ENCODE measurements around the gene C14orf180. TPM values are rescaled to one million over a fixed set of nuclear protein-coding genes. Genes with fewer than 3 reads are reported as not detected.
"Not testable (repeated sequence)": the region's sequence is repeated elsewhere in the genome, so short reads cannot be mapped to it uniquely, and the experiment has no call there.

The C14orf180 gene
- total RNA-seq, 3 donors from 2014 or later, result 0.19 to 0.61 (median 0.54) TPM

GRCh38 chr14:104633276-104634137, 53.9 kb downstream of the C14orf180 start:
- Histone ChIP-seq H3K4me3 (no peak overlapping the region), H3K4me1 (ENCODE audit: low read depth) (no peaks in the 10 kb centered on the region), H3K9me3 (peaks cover 9% of the 10 kb centered on the region), H3K36me3 (ENCODE audit: low read depth) (no peaks in the 10 kb centered on the region)
- no peak for ATAC-seq
- TF ChIP-seq CTCF (IDR thresholded peaks at IDR 0.05), result no peak
- no peak for DNase-seq
- intact Hi-C loops (cut with DNase I, micrococcal nuclease), result no loop called here

- DNase-seq (no peak), ATAC-seq (no peak)
- Histone ChIP-seq H3K4me1 (ENCODE audit: low read depth) (no peaks in the 10 kb centered on the region), H3K4me3 (no peak overlapping the region), H3K36me3 (ENCODE audit: low read depth) (no peaks in the 10 kb centered on the region), H3K9me3 (peaks cover 4% of the 10 kb centered on the region)
- TF ChIP-seq CTCF (IDR thresholded peaks at IDR 0.05), result no peak
- intact Hi-C loops (cut with DNase I, micrococcal nuclease), result no loop called here
Observed at GRCh38 chr14:104634138-104634760, 54.7 kb downstream of the C14orf180 start.

- ATAC-seq (no peak), DNase-seq (no peak)
- Histone ChIP-seq H3K4me3 (no peak overlapping the region), H3K4me1 (ENCODE audit: low read depth) (no peaks in the 10 kb centered on the region), H3K9me3 (no peaks in the 10 kb centered on the region), H3K36me3 (ENCODE audit: low read depth) (no peaks in the 10 kb centered on the region)
- no peak for TF ChIP-seq CTCF (IDR thresholded peaks at IDR 0.05)
- intact Hi-C loops (cut with DNase I, micrococcal nuclease), result no loop called here
Observed at GRCh38 chr14:104634886-104635570, 55.5 kb downstream of the C14orf180 start.

GRCh38 chr14:104635717-104636116, 56.2 kb downstream of the C14orf180 start:
- no peak for ATAC-seq
- TF ChIP-seq CTCF (IDR thresholded peaks at IDR 0.05), result no peak
- Histone ChIP-seq H3K36me3 (ENCODE audit: low read depth) (no peaks in the 10 kb centered on the region), H3K4me3 (no peak overlapping the region), H3K9me3 (no peaks in the 10 kb centered on the region), H3K4me1 (ENCODE audit: low read depth) (no peaks in the 10 kb centered on the region)
- no peak for DNase-seq
- intact Hi-C loops (cut with DNase I, micrococcal nuclease), result no loop called here

GRCh38 chr14:104636131-104636530, 56.6 kb downstream of the C14orf180 start:
- ATAC-seq, result no peak
- no peak overlapping the region for H3K4me3 ChIP-seq
- H3K4me1 ChIP-seq (ENCODE audit: low read depth), result no peaks in the 10 kb centered on the region
- no peaks in the 10 kb centered on the region for H3K9me3 ChIP-seq
- no peaks in the 10 kb centered on the region for H3K36me3 ChIP-seq (ENCODE audit: low read depth)
- TF ChIP-seq CTCF (IDR thresholded peaks at IDR 0.05), result no peak
- DNase-seq, result no peak
- intact Hi-C loops (cut with DNase I, micrococcal nuclease), result no loop called here

- H3K4me1 ChIP-seq (ENCODE audit: low read depth); intact Hi-C loops (cut with DNase I, micrococcal nuclease); ATAC-seq; H3K4me3 ChIP-seq; H3K9me3 ChIP-seq; DNase-seq; H3K36me3 ChIP-seq (ENCODE audit: low read depth): not testable (repeated sequence)
Observed at GRCh38 chr14:104636846-104637545, 57.4 kb downstream of the C14orf180 start.

All from mucosa of descending colon (tissue), 3 donors.